HEK293 (cell line): ENCODE data around the gene PRDM13.

ENCODE experiments used
- CTCF ChIA-PET: fragments of 350-600 bp; formaldehyde crosslinking; extraction: SDS; loops from one replicate; lab custom pipeline; 2021; ENCODE audit warnings: antibody characterized with exemption; lab: Yijun Ruan, JAX
- POLR2A ChIA-PET: fragments of 300-600 bp; formaldehyde crosslinking; extraction: SDS; loops from one replicate; lab custom pipeline; 2020; ENCODE audit warnings: antibody characterized with exemption, inconsistent platforms; lab: Yijun Ruan, JAX
- H3K27ac ChIP-seq: fragments of 200-500 bp; sonication (Bioruptor generic); 2 replicates; pipeline ENCODE4 v1.5.1; 2014; ENCODE audit warnings: low read depth, low read length, control low read depth, inconsistent platforms; ENCODE audit errors: extremely low read depth
- H3K36me3 ChIP-seq, 2 experiments: fragments of 200-500 bp in 1 of 2; sonication (Bioruptor generic) in 1 of 2; 1 replicate in 1 of 2; 2 replicates in 1 of 2; pipeline ENCODE4 v1.5.1; 2014 to 2017; ENCODE audit warnings: inconsistent platforms in 2 of 2, low read length in 2 of 2; ENCODE audit not compliant: control insufficient read depth in 2 of 2, insufficient read depth in 1 of 2
- H3K4me1 ChIP-seq: fragments of 200-500 bp; sonication (Bioruptor generic); 2 replicates; pipeline ENCODE4 v1.5.1; 2014; ENCODE audit warnings: mild to moderate bottlenecking, low read length, inconsistent platforms; ENCODE audit not compliant: control insufficient read depth, insufficient read depth
- H3K4me3 ChIP-seq: 2 replicates; pipeline ENCODE4 v1.5.1; 2011; ENCODE audit warnings: low read depth, mild to moderate bottlenecking, control low read depth, low read length, moderate library complexity
- H3K9me3 ChIP-seq: fragments of 200-500 bp; sonication (Bioruptor generic); 2 replicates; pipeline ENCODE4 v1.5.1; 2014; ENCODE audit warnings: low read depth, low read length, inconsistent platforms; ENCODE audit not compliant: control insufficient read depth, insufficient read depth
- KLF7 ChIP-seq: fragments of 450-650 bp; formaldehyde crosslinking; IDR thresholded peaks from 2 replicates; pipeline ENCODE4 v1.5.1; 2016; ENCODE audit warnings: missing biosample characterization, missing genetic modification characterization, borderline replicate concordance
- KLF8 ChIP-seq: fragments of 450-650 bp; formaldehyde crosslinking; IDR thresholded peaks from 2 replicates; pipeline ENCODE4 v1.5.1; 2016; ENCODE audit warnings: missing biosample characterization, missing genetic modification characterization
- SETDB1 ChIP-seq: IDR thresholded peaks from one replicate; pipeline ENCODE4 v1.6.1; 2017; ENCODE audit warnings: mild to moderate bottlenecking, low read length, moderate library complexity, mixed read lengths; ENCODE audit not compliant: insufficient read length
- WT1 ChIP-seq: fragments of 450-650 bp; formaldehyde crosslinking; IDR thresholded peaks from 2 replicates; pipeline ENCODE4 v1.5.1; 2016; ENCODE audit warnings: missing biosample characterization, missing genetic modification characterization
- ZNF2 ChIP-seq: fragments of 450-650 bp; formaldehyde crosslinking; IDR thresholded peaks from 2 replicates; pipeline ENCODE4 v1.5.1; 2016; ENCODE audit warnings: missing biosample characterization, missing genetic modification characterization
- ZNF223 ChIP-seq: fragments of 450-650 bp; formaldehyde crosslinking; IDR thresholded peaks from 2 replicates; pipeline ENCODE4 v1.5.1; 2016; ENCODE audit warnings: missing biosample characterization, missing genetic modification characterization
- ZNF274 ChIP-seq, 2 experiments: fragments of 200-500 bp in 1 of 2; fragments of 450-650 bp in 1 of 2; sonication (Bioruptor generic) in 1 of 2; formaldehyde crosslinking in 1 of 2; IDR thresholded peaks; 2 replicates each; pipeline versions ENCODE4 v1.5.1 to v1.6.1; 2014 to 2016; ENCODE audit warnings: borderline replicate concordance in 1 of 2, inconsistent platforms in 1 of 2, low read length in 1 of 2, missing biosample characterization in 1 of 2, missing genetic modification characterization in 1 of 2
- ZNF335 ChIP-seq: fragments of 450-650 bp; formaldehyde crosslinking; conservative IDR thresholded peaks from 2 replicates; pipeline ENCODE4 v1.5.1; 2016; ENCODE audit warnings: missing biosample characterization, missing genetic modification characterization
- ZNF394 ChIP-seq: fragments of 450-650 bp; formaldehyde crosslinking; IDR thresholded peaks from 2 replicates; pipeline ENCODE4 v1.5.1; 2016; ENCODE audit warnings: missing biosample characterization, missing genetic modification characterization, mild to moderate bottlenecking, moderate library complexity, borderline replicate concordance
- ZNF473 ChIP-seq: fragments of 450-650 bp; formaldehyde crosslinking; IDR thresholded peaks from 2 replicates; pipeline ENCODE4 v1.5.1; 2017; ENCODE audit warnings: missing biosample characterization, missing genetic modification characterization
- ZNF544 ChIP-seq: fragments of 450-650 bp; formaldehyde crosslinking; IDR thresholded peaks from 2 replicates; pipeline ENCODE4 v1.5.0; 2017; ENCODE audit warnings: missing biosample characterization, missing genetic modification characterization
- ZNF571 ChIP-seq: fragments of 450-650 bp; formaldehyde crosslinking; IDR thresholded peaks from 2 replicates; pipeline ENCODE4 v1.5.0; 2017; ENCODE audit warnings: missing biosample characterization, missing genetic modification characterization
- ZNF600 ChIP-seq: fragments of 450-650 bp; formaldehyde crosslinking; IDR thresholded peaks from 2 replicates; pipeline ENCODE4 v1.5.1; 2016; ENCODE audit warnings: missing biosample characterization, missing genetic modification characterization
- ZNF654 ChIP-seq: fragments of 450-650 bp; formaldehyde crosslinking; IDR thresholded peaks from 2 replicates; pipeline ENCODE4 v1.5.1; 2016; ENCODE audit warnings: low read depth, missing biosample characterization, missing genetic modification characterization
- ZNF664 ChIP-seq: fragments of 450-650 bp; formaldehyde crosslinking; IDR thresholded peaks from 2 replicates; pipeline ENCODE4 v1.5.1; 2016; ENCODE audit warnings: missing biosample characterization, missing genetic modification characterization
- ZNF76 ChIP-seq: fragments of 450-650 bp; formaldehyde crosslinking; IDR thresholded peaks from 2 replicates; pipeline ENCODE4; 2016; ENCODE audit warnings: low read depth, missing biosample characterization, missing genetic modification characterization, borderline replicate concordance
- ZSCAN23 ChIP-seq: fragments of 450-650 bp; formaldehyde crosslinking; IDR thresholded peaks from 2 replicates; pipeline ENCODE4 v1.5.1; 2016; ENCODE audit warnings: missing biosample characterization, missing genetic modification characterization
- TF ChIP-seq, protein P1 (sequence below): fragments of 450-650 bp; formaldehyde crosslinking; IDR thresholded peaks from 2 replicates; pipeline ENCODE4 v1.5.1; 2016; ENCODE audit warnings: missing biosample characterization, missing genetic modification characterization
- TF ChIP-seq, protein P2 (sequence below): fragments of 450-650 bp; formaldehyde crosslinking; IDR thresholded peaks from 2 replicates; pipeline ENCODE4 v1.5.1; 2016; ENCODE audit warnings: missing biosample characterization, missing genetic modification characterization
- TF ChIP-seq, protein P3 (sequence below): fragments of 450-650 bp; formaldehyde crosslinking; IDR thresholded peaks from 2 replicates; pipeline ENCODE4 v1.5.1; 2016; ENCODE audit warnings: missing biosample characterization, missing genetic modification characterization

Gene PRDM13

DNA sequence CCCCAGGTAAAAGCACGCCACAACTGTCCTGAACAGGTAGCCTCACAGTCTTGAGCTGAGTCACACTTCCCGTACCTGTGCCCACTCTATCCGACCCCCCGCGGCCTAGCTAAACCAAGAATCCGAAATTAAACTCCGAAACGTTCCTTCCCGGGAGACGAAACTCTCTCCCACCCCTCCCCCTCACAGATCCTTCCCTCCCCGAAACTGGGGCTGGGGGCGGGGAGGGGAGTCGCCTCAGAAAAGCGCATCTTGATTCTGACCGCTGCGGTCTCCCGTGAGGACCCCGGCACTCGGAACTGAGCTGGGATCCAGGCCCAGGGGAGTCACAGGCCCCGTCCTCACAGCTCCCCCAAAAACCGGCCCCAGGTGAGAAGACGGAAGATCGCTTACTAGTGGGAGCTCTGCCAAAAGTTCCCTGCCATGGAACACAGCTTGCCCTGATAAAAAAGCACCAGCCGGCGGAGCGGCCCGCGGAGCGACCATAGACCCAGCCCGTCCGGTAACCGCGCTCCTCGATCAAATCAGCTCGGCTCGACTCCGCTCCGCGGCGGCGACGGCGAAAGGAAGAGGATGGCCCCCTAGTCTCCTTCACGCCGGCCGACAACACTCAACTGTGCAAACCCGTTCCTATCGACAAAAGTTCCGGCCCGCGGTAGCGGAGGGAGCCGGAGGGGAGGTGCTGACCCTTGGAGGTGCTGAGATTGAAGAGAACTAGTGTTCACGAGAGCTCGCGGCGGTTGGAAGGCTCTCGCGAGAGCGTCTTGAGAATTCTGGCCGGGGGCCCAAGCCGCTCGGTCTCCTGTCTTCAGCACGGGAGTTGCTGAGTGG, 38.3 kb upstream of the PRDM13 start, which contains the start of gene CCNC (continued):
- TF ChIP-seq ZNF274 (IDR thresholded peaks at IDR 0.05; ENCODE audit: low read length) (no peak), ZNF274 (tag by site-specific recombination; IDR thresholded peaks at IDR 0.05; ENCODE audit: borderline replicate concordance) (no peak), ZNF473 (tag by site-specific recombination) (no peak), ZSCAN23 (tag by site-specific recombination) (0 out of 2 replicates have a peak, but pooled peaks have one; percentile 54)

DNA sequence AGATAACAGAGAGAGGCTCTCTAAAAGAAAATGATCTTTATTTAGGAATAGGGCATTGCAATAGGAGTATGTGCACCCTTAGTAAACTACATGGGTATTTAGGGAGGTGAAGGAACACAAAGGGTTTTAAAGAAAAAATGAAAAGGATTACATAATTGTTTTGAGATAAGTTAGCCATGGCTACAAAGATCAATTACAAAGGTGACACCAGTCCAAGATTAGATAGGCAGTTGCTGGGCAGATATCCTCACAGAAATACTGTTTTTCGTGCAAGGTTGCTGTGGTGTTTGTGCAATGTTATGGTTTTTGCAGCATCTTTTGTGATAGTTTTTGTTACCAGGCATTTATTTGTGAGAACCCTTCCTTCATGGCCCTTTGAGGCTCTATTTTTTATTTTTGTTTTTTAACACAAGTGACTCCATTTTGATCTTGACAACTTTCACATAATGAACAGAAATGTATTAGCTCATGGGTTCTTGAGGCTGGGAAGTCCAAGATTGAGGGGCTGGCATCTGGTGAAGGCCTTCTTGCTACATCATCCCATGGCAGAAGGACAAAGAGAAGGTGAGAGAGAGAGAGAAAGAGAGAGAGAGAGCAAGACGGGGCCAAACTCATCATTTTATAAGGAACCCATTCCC, 32.5 kb upstream of the PRDM13 start:
- Histone ChIP-seq H3K4me1 (no peaks in the 10 kb centered on the region), H3K9me3 (no peaks in the 10 kb centered on the region), H3K27ac (no peak overlapping the region), H3K36me3 (no peaks in the 10 kb centered on the region), H3K4me3 (no peak overlapping the region)
- CTCF ChIA-PET: interaction anchor here (0.6 to 1.7 kb wide), 2 partner anchors 15 to 429 kb away, joined by 3 to 10 read pairs; no protein-coding TSS in a partner anchor
- TF ChIP-seq ZNF394 (tag by site-specific recombination) (no peak), KLF7 (tag by site-specific recombination) (no peak), ZNF544 (tag by site-specific recombination) (no peak), ZNF654 (tag by site-specific recombination) (no peak), KLF8 (no peak), WT1 (tag by site-specific recombination) (no peak), ZNF335 (tag by site-specific recombination) (no peak), ZNF664 (tag by site-specific recombination) (no peak), ZNF571 (tag by site-specific recombination) (no peak), ZNF223 (tag by site-specific recombination) (no peak), SETDB1 (no peak), ZNF2 (no peak), ZNF600 (tag by site-specific recombination) (no peak), ZNF76 (tag by site-specific recombination) (no peak)
- TF ChIP-seq, protein P1, sequence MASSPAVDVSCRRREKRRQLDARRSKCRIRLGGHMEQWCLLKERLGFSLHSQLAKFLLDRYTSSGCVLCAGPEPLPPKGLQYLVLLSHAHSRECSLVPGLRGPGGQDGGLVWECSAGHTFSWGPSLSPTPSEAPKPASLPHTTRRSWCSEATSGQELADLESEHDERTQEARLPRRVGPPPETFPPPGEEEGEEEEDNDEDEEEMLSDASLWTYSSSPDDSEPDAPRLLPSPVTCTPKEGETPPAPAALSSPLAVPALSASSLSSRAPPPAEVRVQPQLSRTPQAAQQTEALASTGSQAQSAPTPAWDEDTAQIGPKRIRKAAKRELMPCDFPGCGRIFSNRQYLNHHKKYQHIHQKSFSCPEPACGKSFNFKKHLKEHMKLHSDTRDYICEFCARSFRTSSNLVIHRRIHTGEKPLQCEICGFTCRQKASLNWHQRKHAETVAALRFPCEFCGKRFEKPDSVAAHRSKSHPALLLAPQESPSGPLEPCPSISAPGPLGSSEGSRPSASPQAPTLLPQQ (tag by site-specific recombination): no peak
- TF ChIP-seq, protein P2, sequence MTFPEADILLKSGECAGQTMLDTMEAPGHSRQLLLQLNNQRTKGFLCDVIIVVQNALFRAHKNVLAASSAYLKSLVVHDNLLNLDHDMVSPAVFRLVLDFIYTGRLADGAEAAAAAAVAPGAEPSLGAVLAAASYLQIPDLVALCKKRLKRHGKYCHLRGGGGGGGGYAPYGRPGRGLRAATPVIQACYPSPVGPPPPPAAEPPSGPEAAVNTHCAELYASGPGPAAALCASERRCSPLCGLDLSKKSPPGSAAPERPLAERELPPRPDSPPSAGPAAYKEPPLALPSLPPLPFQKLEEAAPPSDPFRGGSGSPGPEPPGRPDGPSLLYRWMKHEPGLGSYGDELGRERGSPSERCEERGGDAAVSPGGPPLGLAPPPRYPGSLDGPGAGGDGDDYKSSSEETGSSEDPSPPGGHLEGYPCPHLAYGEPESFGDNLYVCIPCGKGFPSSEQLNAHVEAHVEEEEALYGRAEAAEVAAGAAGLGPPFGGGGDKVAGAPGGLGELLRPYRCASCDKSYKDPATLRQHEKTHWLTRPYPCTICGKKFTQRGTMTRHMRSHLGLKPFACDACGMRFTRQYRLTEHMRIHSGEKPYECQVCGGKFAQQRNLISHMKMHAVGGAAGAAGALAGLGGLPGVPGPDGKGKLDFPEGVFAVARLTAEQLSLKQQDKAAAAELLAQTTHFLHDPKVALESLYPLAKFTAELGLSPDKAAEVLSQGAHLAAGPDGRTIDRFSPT (tag by site-specific recombination): no peak
- TF ChIP-seq, protein P3, sequence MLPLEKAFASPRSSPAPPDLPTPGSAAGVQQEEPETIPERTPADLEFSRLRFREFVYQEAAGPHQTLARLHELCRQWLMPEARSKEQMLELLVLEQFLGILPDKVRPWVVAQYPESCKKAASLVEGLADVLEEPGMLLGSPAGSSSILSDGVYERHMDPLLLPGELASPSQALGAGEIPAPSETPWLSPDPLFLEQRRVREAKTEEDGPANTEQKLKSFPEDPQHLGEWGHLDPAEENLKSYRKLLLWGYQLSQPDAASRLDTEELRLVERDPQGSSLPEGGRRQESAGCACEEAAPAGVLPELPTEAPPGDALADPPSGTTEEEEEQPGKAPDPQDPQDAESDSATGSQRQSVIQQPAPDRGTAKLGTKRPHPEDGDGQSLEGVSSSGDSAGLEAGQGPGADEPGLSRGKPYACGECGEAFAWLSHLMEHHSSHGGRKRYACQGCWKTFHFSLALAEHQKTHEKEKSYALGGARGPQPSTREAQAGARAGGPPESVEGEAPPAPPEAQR (tag by site-specific recombination): no peak
- POLR2A ChIA-PET: no interaction called here
